HepG2 (cell line): ENCODE results near the gene LYRM2. TPM values are rescaled to one million over a fixed set of nuclear protein-coding genes. Genes with fewer than 3 reads are reported as not detected.

Experiments used
- ATAC-seq: fragments of 200-7000 bp; cut with Tn5 transposase; 3 replicates; pipeline ENCODE4 v1.9.1; 2020; ENCODE audit warnings: mild to moderate bottlenecking, moderate library complexity
- BruUV-seq: library from RNA; stranded (reverse); fragments of 400-500 nt; replicated peaks from 2 replicates; lab custom pipeline; 2021; lab: Mats Ljungman, UMichigan
- CTCF ChIA-PET: fragments of 300-600 bp; formaldehyde crosslinking; extraction: SDS; loops from one replicate; lab custom pipeline; 2021; ENCODE audit warnings: low total read pairs, inconsistent platforms, low intra/inter-chr PET ratio; lab: Yijun Ruan, JAX
- POLR2A ChIA-PET: fragments of 350-600 bp; sonication (Branson Sonifier 250); formaldehyde crosslinking; loops from one replicate; lab custom pipeline; 2020; ENCODE audit warnings: antibody characterized with exemption, inconsistent platforms; lab: Yijun Ruan, JAX
- DNase-seq: peaks from one replicate; pipeline ENCODE4 v3.0.0-alpha.2; 2015; ENCODE audit warnings: low spot score
- FAIRE-seq: peaks from 3 replicates; lab custom pipeline; 2011; peaks lifted over from hg19 to GRCh38; lab: Jason Lieb, UNC
- H2AFZ ChIP-seq: one replicate; pipeline ENCODE4 v1.6.1; 2011; ENCODE audit warnings: low read length, inconsistent platforms
- H3K27ac ChIP-seq: fragments of 300-600 bp; 3 replicates; pipeline ENCODE4 v1.8.0; 2011; ENCODE audit warnings: mixed run types, mild to moderate bottlenecking, mixed read lengths, low read length, inconsistent platforms; ENCODE audit not compliant: insufficient read depth; ENCODE audit errors: extremely low read length
- H3K27me3 ChIP-seq, 2 experiments: fragments of 200-600 bp in 1 of 2; 2 replicates in 1 of 2; 3 replicates in 1 of 2; pipeline versions ENCODE4 v1.6.0 to v1.8.0; 2011; ENCODE audit warnings: low read length in 2 of 2, mild to moderate bottlenecking in 2 of 2, moderate library complexity in 2 of 2, inconsistent platforms in 1 of 2; ENCODE audit not compliant: insufficient read depth in 2 of 2, control insufficient read depth in 1 of 2
- H3K36me3 ChIP-seq, 2 experiments: fragments of 200-600 bp in 1 of 2; replicated peaks in 1 of 2; 2 replicates in 1 of 2; 3 replicates in 1 of 2; pipeline versions ENCODE4 v1.5.1 to v1.8.0; 2011; ENCODE audit warnings: low read length in 2 of 2, inconsistent platforms in 1 of 2; ENCODE audit not compliant: insufficient read depth in 2 of 2, control insufficient read depth in 1 of 2
- H3K4me1 ChIP-seq: 2 replicates; pipeline ENCODE4 v1.5.1; 2012; ENCODE audit warnings: low read length, inconsistent platforms; ENCODE audit not compliant: insufficient read depth
- H3K4me2 ChIP-seq: 2 replicates; pipeline ENCODE4 v1.6.0; 2011; ENCODE audit warnings: low read depth, low read length, inconsistent platforms
- H3K4me3 ChIP-seq, 3 experiments: fragments of 200-600 bp in 1 of 3; sonication (generic), shearing (Covaris generic) in 1 of 3; replicated peaks in 1 of 3; 2 replicates each; pipeline ENCODE4 v1.5.1; 2011 to 2016; ENCODE audit warnings: low read length in 3 of 3, inconsistent platforms in 2 of 3, low read depth in 2 of 3, mild to moderate bottlenecking in 2 of 3, control low read depth in 1 of 3, mixed read lengths in 1 of 3; ENCODE audit not compliant: insufficient read depth in 1 of 3
- H3K79me2 ChIP-seq: one replicate; pipeline ENCODE4 v1.6.1; 2011; ENCODE audit warnings: low read length, inconsistent platforms; ENCODE audit not compliant: insufficient read depth
- H3K9ac ChIP-seq: 2 replicates; pipeline ENCODE4 v1.6.0; 2011; ENCODE audit warnings: mild to moderate bottlenecking, low read depth, low read length, inconsistent platforms; ENCODE audit not compliant: insufficient read depth
- H3K9me3 ChIP-seq: 2 replicates; pipeline ENCODE4 v1.5.1; 2012; ENCODE audit warnings: mild to moderate bottlenecking, low read length
- H4K20me1 ChIP-seq: 2 replicates; pipeline ENCODE4 v1.6.0; 2011; ENCODE audit warnings: inconsistent platforms, mild to moderate bottlenecking, low read length, moderate library complexity; ENCODE audit not compliant: insufficient read depth
- ARID3A ChIP-seq: IDR thresholded peaks from 2 replicates; pipeline ENCODE4 v1.6.1; 2012; ENCODE audit warnings: low read depth, low read length, improper control_type of control experiment
- ARNTL ChIP-seq: sonication (generic); formaldehyde crosslinking; IDR thresholded peaks from 2 replicates; pipeline ENCODE4 v1.4.0; 2020; ENCODE audit warnings: mild to moderate bottlenecking, missing genetic modification reagents
- HMGXB4 ChIP-seq, 2 experiments: sonication (generic) in 1 of 2; formaldehyde crosslinking in 1 of 2; IDR thresholded peaks; 2 replicates each; pipeline versions ENCODE4 v1.4.0 to v1.6.1; 2018 to 2020; ENCODE audit warnings: missing genetic modification reagents in 2 of 2, borderline replicate concordance in 1 of 2, low read depth in 1 of 2, mild to moderate bottlenecking in 1 of 2, missing biosample characterization in 1 of 2
- IRF2 ChIP-seq: IDR thresholded peaks from 2 replicates; pipeline ENCODE4 v1.6.1; 2018; ENCODE audit warnings: missing genetic modification reagents, missing compliant biosample characterization
- ONECUT2 ChIP-seq: sonication (generic); formaldehyde crosslinking; IDR thresholded peaks from 2 replicates; pipeline ENCODE4 v1.4.0; 2020; ENCODE audit warnings: missing genetic modification reagents
- ZBTB10 ChIP-seq: sonication (generic); formaldehyde crosslinking; IDR thresholded peaks from 2 replicates; pipeline ENCODE4 v1.4.0; 2020; ENCODE audit warnings: missing genetic modification reagents, borderline replicate concordance
- ZFP91 ChIP-seq: sonication (generic); formaldehyde crosslinking; IDR thresholded peaks from 2 replicates; pipeline ENCODE4 v1.9.0; 2022; ENCODE audit warnings: missing genetic modification reagents, mild to moderate bottlenecking, borderline replicate concordance
- ZNF580 ChIP-seq: IDR thresholded peaks from 2 replicates; pipeline ENCODE4 v1.6.1; 2016; ENCODE audit warnings: low read depth, borderline replicate concordance
- WGBS: methylation state at CpG from one replicate; pipeline ENCODE4 v1.1.6; 2017; ENCODE audit warnings: low lambda C conversion rate; 5-methylcytosine and 5-hydroxymethylcytosine counted together
- in situ Hi-C: cut with HindIII; loops from 2 replicates; pipeline ENCODE4 v1.10.0; 2017; ENCODE audit warnings: low pct_unique_long_range_greater_than_20kb; ENCODE audit not compliant: extremely low pct_ligation_motif_present
- intact Hi-C: fragments of 100-400 bp; cut with micrococcal nuclease; formaldehyde crosslinking; loops from one replicate; pipeline ENCODE4 v1.10.0; 2022; ENCODE audit not compliant: unreplicated experiment
- polyA plus RNA-seq, 8 experiments: library from polyadenylated mRNA; depleted of rRNA in 3 of 8; stranded (reverse) in 7 of 8; unstranded in 1 of 8; fragments of >200 nt; fragmentation: Illumina TruSeq in 4 of 8; extraction: Trizol in 4 of 8; gene quantifications; 2 replicates each; pipeline versions ENCODE4 v1.2.1 to v1.2.3, GENCODE V29; 2011 to 2016; ENCODE audit warnings: low read depth in 4 of 8, missing spikeins in 1 of 8, mixed read lengths in 1 of 8; ENCODE audit not compliant: insufficient read depth in 1 of 8
- total RNA-seq, 5 experiments: library from RNA; depleted of rRNA; stranded (reverse); fragments of >200 nt; fragmentation: Illumina TruSeq; extraction: Trizol; gene quantifications; 2 replicates each; pipeline ENCODE4 v1.2.3, GENCODE V29; 2016; ENCODE audit warnings: low read depth in 1 of 5

LYRM2 gene
- total and polyA plus RNA-seq, 2 of the 13 experiments (the other 11 are each of a cell fraction or from before 2014, with no cell fraction given): 17.8 to 32.6 TPM

GRCh38 chr6:89562093-89562973 lies 76.2 kb downstream of the LYRM2 start:
- no peak overlapping the region for H3K4me3 ChIP-seq
- H3K4me1 ChIP-seq: peaks cover 29% of the 10 kb centered on the region
- FAIRE-seq (no peak), DNase-seq (no peak), ATAC-seq (no peak)
- no peak overlapping the region for H3K9ac ChIP-seq
- H3K4me2 ChIP-seq: no peak overlapping the region
- no peaks in the 10 kb centered on the region for H3K9me3 ChIP-seq
- H3K79me2 ChIP-seq: no peaks in the 10 kb centered on the region
- no TSS peak for BruUV-seq
- TF ChIP-seq ONECUT2 (no peak), ZNF580 (no peak), ARNTL (CRISPR knock-in tag) (no peak), ZFP91 (CRISPR knock-in tag) (no peak), HMGXB4 (CRISPR knock-in tag; IDR thresholded peaks at IDR 0.05; ENCODE audit: borderline replicate concordance in 1 of 2, low read depth in 1 of 2) (no peak), IRF2 (no peak), ZBTB10 (CRISPR knock-in tag) (no peak), ARID3A (no peak)
- TF ChIP-seq, all 625 proteins: peak for 0
- in situ Hi-C loops (no loop called here), intact Hi-C loops (no loop called here)
- CTCF ChIA-PET: no interaction called here
- 56% methylated on average over 17 of the region's 21 CpGs for WGBS
- POLR2A ChIA-PET: no interaction called here
- H3K27ac ChIP-seq: no peak overlapping the region
- no peaks in the 10 kb centered on the region for H4K20me1 ChIP-seq
- H2AFZ ChIP-seq: no peak overlapping the region
- peaks cover 0 to 38% of the 10 kb centered on the region in 2 experiments; a peak in 3 of 5 replicates for H3K27me3 ChIP-seq
- no peaks in the 10 kb centered on the region for H3K36me3 ChIP-seq
